Epithelial cell of proximal tubule (primary cell): ENCODE measurements around the gene AKT1S1. TPM values are rescaled to one million over a fixed set of nuclear protein-coding genes. Genes with fewer than 3 reads are reported as not detected.

Experiments used
- DNase-seq: peaks from one replicate; pipeline ENCODE4 v3.0.0-alpha.2; 2011; ENCODE audit warnings: low read depth
- H3K4me3 ChIP-seq: 2 replicates; pipeline ENCODE4 v1.5.1; 2011; ENCODE audit warnings: low read depth, mild to moderate bottlenecking, low read length
- CTCF ChIP-seq: conservative IDR thresholded peaks from 2 replicates; pipeline ENCODE4 v1.5.1; 2012; ENCODE audit warnings: low read depth, mild to moderate bottlenecking, low read length
- total RNA-seq: library from RNA; depleted of rRNA; stranded (reverse); fragments of >200 nt; gene quantifications from 2 replicates; pipeline ENCODE4 v1.2.3, GENCODE V29; 2015

Gene AKT1S1
- total RNA-seq, 1 donor from 2014 or later: 25.8 TPM

- TF ChIP-seq CTCF: no peak
- H3K4me3 ChIP-seq: no peak overlapping the region
- DNase-seq: no peak
Observed at GRCh38 chr19:49880162-49880869, 3.2 kb upstream of the AKT1S1 start.

GRCh38 chr19:49879243-49879963, 2.2 kb upstream of the AKT1S1 start:
- no peak for TF ChIP-seq CTCF
- no peak for DNase-seq
- H3K4me3 ChIP-seq: no peak overlapping the region

- peak overlapping the region; percentile 61 for H3K4me3 ChIP-seq
Observed at GRCh38 chr19:49878744-49879070, 1.6 kb upstream of the AKT1S1 start.

GRCh38 chr19:49877879-49878743, 956 bp upstream of the AKT1S1 start:
- H3K4me3 ChIP-seq: peak overlapping the region; percentile 61
- TF ChIP-seq CTCF: no peak
- peak; percentile 59 for DNase-seq

More at GRCh38 chr19:49878744-49879070, 1.6 kb upstream of the AKT1S1 start:
- DNase-seq: no peak
- no peak for TF ChIP-seq CTCF

GRCh38 chr19:49876422-49877019, 634 bp downstream of the AKT1S1 start:
- DNase-seq: peak; percentile 93
- TF ChIP-seq CTCF: no peak

GRCh38 chr19:49875857-49876421, 1.2 kb downstream of the AKT1S1 start:
- DNase-seq: no peak
- peak overlapping the region; percentile 61 for H3K4me3 ChIP-seq

More at GRCh38 chr19:49876422-49877019, 634 bp downstream of the AKT1S1 start:
- H3K4me3 ChIP-seq: peak overlapping the region; percentile 61

More at GRCh38 chr19:49875857-49876421, 1.2 kb downstream of the AKT1S1 start:
- no peak for TF ChIP-seq CTCF
